ENCODE data around the gene PKNOX1.

DNA sequence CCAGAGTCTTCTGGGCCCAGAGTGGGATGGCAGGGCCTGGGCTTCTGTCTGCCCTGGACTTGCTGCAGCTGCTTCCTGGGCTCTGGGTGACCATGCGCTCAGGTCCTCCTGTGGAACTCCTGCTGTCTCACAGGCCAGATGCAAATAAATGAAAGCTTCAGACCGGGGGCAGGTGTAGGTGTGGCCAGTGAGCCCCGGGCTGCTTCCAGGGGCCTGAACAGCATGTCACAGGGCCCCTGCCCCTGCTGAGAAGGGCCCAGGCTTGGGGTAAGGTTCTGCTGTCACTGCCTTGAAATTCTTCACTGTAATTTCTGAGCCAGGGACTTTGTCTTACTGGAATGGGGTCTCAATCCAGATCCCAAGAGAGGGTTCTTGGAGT, 2.5 kb upstream of the PKNOX1 start:
- TF ChIP-seq ZNF8 (CRISPR knock-in tag; IDR thresholded peaks at IDR 0.05) (no peak), PATZ1 (CRISPR knock-in tag; IDR thresholded peaks at IDR 0.05; ENCODE audit: borderline replicate concordance) (no peak), ZFP30 (CRISPR knock-in tag; IDR thresholded peaks at IDR 0.05) (no peak), ARNTL (CRISPR knock-in tag; IDR thresholded peaks at IDR 0.05; ENCODE audit: borderline replicate concordance, low read depth) (no peak), TCF4 (CRISPR knock-in tag; IDR thresholded peaks at IDR 0.05; ENCODE audit: borderline replicate concordance) (no peak), RARB (CRISPR knock-in tag; IDR thresholded peaks at IDR 0.05) (no peak), ESRRG (CRISPR knock-in tag; IDR thresholded peaks at IDR 0.05) (no peak), ZNF565 (CRISPR knock-in tag; conservative IDR thresholded peaks at IDR 0.05; ENCODE audit: low read depth) (no peak), TOX (CRISPR knock-in tag; IDR thresholded peaks at IDR 0.05; ENCODE audit: borderline replicate concordance) (no peak), ZFP3 (CRISPR knock-in tag; IDR thresholded peaks at IDR 0.05) (no peak), GLIS3 (CRISPR knock-in tag; IDR thresholded peaks at IDR 0.05) (no peak)
- TF ChIP-seq, protein P1, sequence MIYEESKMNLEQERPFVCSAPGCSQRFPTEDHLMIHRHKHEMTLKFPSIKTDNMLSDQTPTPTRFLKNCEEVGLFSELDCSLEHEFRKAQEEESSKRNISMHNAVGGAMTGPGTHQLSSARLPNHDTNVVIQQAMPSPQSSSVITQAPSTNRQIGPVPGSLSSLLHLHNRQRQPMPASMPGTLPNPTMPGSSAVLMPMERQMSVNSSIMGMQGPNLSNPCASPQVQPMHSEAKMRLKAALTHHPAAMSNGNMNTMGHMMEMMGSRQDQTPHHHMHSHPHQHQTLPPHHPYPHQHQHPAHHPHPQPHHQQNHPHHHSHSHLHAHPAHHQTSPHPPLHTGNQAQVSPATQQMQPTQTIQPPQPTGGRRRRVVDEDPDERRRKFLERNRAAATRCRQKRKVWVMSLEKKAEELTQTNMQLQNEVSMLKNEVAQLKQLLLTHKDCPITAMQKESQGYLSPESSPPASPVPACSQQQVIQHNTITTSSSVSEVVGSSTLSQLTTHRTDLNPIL (CRISPR knock-in tag; IDR thresholded peaks at IDR 0.05; ENCODE audit: low read depth): no peak
- TF ChIP-seq, protein P2, sequence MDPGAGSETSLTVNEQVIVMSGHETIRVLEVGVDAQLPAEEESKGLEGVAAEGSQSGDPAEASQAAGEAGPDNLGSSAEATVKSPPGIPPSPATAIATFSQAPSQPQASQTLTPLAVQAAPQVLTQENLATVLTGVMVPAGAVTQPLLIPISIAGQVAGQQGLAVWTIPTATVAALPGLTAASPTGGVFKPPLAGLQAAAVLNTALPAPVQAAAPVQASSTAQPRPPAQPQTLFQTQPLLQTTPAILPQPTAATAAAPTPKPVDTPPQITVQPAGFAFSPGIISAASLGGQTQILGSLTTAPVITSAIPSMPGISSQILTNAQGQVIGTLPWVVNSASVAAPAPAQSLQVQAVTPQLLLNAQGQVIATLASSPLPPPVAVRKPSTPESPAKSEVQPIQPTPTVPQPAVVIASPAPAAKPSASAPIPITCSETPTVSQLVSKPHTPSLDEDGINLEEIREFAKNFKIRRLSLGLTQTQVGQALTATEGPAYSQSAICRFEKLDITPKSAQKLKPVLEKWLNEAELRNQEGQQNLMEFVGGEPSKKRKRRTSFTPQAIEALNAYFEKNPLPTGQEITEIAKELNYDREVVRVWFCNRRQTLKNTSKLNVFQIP (CRISPR knock-in tag; IDR thresholded peaks at IDR 0.05; ENCODE audit: borderline replicate concordance, low read depth): no peak
- TF ChIP-seq, protein P3, sequence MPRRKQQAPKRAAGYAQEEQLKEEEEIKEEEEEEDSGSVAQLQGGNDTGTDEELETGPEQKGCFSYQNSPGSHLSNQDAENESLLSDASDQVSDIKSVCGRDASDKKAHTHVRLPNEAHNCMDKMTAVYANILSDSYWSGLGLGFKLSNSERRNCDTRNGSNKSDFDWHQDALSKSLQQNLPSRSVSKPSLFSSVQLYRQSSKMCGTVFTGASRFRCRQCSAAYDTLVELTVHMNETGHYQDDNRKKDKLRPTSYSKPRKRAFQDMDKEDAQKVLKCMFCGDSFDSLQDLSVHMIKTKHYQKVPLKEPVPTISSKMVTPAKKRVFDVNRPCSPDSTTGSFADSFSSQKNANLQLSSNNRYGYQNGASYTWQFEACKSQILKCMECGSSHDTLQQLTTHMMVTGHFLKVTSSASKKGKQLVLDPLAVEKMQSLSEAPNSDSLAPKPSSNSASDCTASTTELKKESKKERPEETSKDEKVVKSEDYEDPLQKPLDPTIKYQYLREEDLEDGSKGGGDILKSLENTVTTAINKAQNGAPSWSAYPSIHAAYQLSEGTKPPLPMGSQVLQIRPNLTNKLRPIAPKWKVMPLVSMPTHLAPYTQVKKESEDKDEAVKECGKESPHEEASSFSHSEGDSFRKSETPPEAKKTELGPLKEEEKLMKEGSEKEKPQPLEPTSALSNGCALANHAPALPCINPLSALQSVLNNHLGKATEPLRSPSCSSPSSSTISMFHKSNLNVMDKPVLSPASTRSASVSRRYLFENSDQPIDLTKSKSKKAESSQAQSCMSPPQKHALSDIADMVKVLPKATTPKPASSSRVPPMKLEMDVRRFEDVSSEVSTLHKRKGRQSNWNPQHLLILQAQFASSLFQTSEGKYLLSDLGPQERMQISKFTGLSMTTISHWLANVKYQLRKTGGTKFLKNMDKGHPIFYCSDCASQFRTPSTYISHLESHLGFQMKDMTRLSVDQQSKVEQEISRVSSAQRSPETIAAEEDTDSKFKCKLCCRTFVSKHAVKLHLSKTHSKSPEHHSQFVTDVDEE (CRISPR knock-in tag; IDR thresholded peaks at IDR 0.05): no peak
